GM19043 (cell line): ENCODE data around the gene PREP.
"Not testable (repeated sequence)": the region's sequence is repeated elsewhere in the genome, so short reads cannot be mapped to it uniquely, and the experiment has no call there.

Experiments
- ATAC-seq: cut with Tn5 transposase; IDR thresholded peaks from one replicate; pipeline ENCODE4 v1.9.1; 2021; ENCODE audit warnings: low read depth; ENCODE audit not compliant: unreplicated experiment

Gene PREP

GRCh38 chr6:105348897-105349296 lies 54.0 kb downstream of the PREP start:
- no peak for ATAC-seq

DNA sequence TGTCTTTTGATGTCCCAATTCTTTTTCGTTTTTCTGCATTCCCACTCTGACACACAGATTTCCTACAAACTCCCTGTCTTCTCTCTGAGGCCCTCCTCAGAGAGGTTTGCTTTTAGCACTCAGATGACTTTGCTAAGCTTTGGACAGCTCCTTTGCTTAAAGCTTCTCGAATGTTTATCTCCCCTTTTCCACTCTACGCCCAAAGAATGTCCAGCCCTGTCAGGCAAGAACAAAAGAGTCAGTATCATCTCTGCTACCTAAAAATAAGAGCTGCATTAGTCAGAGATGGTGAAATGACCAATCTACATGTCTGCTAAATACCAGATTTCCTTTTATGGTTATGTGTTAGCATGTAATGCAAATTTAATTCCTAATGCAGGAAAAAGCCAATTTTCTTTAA lies 56.8 kb downstream of the PREP start:
- no peak for ATAC-seq

DNA sequence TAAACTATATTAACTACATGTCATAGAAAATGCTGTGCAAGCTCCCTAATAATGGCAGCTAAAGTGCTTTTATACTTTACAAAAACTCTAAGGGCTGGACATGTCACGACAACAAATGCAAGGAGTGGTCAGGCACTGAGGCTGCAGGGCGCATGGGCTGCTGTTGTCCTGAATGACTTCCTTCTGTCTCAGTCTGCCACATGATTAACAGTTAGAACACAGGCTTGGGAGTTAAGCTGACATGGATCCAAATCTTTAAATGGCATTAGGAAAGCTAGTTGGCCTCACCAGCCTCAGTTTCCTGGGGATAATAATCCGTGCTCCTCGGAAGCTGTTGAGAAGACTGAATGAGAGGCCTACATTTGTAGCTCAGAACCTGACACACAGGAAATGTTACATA lies 57.4 kb downstream of the PREP start:
- no peak for ATAC-seq

GRCh38 chr6:105344881-105345370 lies 58.0 kb downstream of the PREP start:
- no peak for ATAC-seq

GRCh38 chr6:105338350-105338983 lies 64.4 kb downstream of the PREP start:
- not testable (repeated sequence) for ATAC-seq

- ATAC-seq = no peak
These were observed 65.9 kb downstream of the PREP start for GRCh38 chr6:105336986-105337385.

DNA sequence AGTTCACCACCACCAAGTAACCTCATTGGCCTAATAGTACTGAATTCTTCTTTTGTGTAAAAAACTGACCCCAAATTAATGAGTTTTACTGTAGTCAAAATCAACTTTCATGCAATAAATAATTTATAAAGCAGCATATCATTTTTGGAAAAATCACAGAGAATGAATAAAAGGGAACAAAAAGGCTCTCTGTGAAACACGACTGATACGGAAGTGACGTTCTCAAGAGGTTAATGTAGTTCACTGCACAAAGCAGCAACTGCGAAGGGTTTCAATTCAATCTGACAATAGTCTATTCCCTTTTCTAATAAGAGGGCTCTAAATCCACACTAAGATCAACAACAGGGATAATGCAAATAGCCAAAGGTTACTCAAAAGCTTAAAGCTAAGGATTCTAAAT lies 70.3 kb downstream of the PREP start:
- ATAC-seq = no peak

GRCh38 chr6:105331927-105332326 lies 71.0 kb downstream of the PREP start:
- no peak for ATAC-seq

DNA sequence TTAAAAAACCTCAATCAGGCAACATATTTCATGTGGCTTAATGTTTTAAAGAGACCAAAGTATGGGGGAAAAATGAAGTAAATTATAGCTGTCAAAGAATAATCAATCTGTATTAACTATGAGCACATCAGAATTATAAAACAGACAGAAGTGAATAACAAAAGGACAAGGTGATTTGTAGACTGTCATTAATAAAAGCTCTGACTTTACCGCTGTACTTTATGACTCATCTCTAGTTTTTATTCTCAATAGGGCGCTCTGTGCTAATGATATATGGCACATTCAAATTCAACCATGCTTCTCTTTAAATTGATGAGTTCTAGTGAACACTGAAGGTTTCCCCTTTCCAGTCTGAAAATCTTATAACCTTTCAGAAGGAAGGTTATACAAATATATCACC lies 72.0 kb downstream of the PREP start:
- no peak for ATAC-seq

DNA sequence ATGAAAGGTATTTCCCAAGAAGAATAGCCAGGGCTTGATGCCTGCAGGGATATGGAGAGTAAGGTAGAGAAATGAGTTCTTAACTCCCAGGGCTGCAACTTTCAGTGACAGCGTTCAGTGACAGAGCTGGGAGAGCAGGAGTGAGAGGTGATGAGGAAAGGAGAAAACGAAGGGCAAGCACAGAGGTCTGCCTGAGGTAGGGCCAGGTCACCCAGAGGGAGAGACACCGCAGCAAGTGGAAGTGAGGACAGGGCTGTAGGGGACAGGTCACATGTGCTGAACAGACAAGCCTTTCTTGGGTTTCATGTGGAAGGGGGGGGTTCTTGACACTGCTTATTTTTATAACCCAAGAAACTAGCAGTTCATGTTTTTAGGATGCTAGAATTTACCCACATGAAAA lies 72.5 kb downstream of the PREP start:
- ATAC-seq = no peak

GRCh38 chr6:105326833-105327770 lies 75.8 kb downstream of the PREP start:
- no peak for ATAC-seq

DNA sequence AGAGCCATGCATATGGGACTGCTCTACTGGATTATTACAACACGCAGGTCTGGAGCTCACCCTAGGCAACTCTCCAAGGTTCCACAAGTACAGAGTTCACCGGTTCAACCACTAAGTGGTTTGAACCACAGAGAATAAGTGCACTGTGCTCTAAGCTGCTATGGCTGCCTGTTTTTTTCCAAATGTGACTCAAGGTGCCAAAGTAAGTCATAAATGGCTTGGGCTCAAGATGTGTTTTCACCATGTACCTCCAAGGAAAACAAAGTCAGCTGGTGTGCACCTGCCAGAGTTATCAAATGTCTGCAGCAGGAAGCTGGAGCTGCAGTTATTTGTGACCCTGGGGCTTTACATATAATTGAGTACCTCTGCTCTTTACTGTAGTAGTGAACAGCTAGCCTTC lies 76.7 kb downstream of the PREP start:
- ATAC-seq = no peak

GRCh38 chr6:105324386-105324950 lies 78.4 kb downstream of the PREP start:
- no peak for ATAC-seq

DNA sequence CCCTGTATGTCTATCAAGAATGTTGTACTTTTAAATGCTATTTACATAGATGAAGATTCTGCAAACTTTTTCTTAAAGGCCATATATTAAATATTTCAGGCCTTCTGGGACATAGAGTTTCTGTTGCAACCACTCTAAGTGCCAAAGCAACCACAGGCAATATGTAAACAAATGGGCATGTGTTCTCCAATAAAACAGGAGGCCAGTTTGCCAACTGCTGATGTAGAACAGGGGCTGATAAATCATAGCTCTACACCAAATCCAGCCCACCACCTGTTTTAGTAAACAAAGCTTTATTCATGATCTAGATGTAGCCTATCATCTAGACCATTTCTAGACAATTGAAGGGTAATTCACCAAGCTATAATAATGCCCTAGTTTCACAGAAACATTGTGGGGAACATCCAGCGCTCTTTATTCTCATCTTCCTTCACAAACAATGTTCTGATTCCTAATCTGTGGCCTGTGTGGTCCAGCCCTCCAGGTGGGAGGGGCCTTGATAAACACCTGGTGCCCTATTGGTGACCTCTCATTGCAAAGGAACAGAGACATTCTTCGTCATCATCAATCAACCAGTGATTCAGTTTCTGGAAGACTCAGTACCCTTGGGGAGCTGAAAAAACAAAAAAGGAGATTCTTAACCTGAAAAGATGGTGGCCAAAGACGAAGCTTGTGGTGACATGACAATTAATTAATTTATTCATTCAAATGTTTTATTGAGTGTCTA lies 80.2 kb downstream of the PREP start:
- no peak for ATAC-seq

DNA sequence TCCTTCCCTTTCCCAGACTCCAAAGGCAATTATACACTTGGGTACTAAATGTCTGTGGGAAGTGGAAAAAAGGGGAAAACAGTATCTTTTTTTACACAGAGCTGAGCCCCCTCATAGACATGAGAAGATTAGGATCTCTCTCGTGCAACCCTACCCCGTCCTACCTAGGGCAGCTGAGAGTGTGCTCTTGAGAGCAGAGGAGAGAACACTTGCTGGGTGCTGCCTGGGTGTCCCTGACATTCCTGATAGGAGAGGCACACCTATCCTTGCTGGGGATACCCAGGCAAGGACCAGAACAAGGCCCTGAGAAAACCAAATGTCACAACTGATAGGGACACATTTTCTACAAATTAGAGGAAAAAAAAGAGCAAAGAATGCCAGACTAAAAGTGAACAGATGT lies 81.2 kb downstream of the PREP start:
- ATAC-seq = no peak

DNA sequence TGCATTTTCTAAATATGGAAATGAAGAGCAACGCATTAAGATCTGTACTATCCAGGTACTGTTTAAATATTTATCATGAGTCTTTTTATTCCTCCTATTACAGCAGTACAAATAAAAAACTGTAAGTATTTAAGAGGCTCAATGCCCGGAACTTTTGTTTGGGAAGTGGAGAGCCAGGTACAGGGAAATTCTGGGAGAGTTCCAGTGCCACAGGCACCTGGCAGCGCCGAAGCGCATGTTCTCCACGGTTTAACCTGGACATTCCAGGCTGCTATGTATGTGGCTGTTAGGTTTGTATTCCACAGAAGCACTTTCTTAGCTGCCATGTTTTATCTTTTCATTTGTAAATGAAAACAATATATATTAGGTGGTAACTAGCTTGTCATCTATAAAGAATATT lies 81.7 kb downstream of the PREP start:
- no peak for ATAC-seq

DNA sequence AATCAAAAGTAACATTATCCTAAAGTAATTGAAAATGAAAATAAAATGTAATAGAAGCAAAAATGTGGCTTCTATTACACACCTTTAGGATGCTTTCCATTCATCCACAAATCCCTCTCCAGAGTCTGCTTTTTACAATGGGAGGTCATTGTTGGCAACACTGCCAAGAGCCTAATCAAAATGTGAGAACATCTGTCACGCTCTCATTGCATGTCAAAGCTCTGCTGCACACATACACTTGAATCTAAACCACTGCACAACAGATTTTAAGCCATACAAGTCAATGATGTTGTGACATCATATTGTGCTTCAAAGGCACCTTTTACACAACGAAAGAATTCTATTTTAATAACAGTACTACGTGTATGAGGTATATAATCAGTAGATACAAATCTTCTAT lies 82.1 kb downstream of the PREP start:
- ATAC-seq = no peak

GRCh38 chr6:105320271-105320670 lies 82.6 kb downstream of the PREP start:
- no peak for ATAC-seq

GRCh38 chr6:105319331-105319730 lies 83.6 kb downstream of the PREP start:
- ATAC-seq = no peak

DNA sequence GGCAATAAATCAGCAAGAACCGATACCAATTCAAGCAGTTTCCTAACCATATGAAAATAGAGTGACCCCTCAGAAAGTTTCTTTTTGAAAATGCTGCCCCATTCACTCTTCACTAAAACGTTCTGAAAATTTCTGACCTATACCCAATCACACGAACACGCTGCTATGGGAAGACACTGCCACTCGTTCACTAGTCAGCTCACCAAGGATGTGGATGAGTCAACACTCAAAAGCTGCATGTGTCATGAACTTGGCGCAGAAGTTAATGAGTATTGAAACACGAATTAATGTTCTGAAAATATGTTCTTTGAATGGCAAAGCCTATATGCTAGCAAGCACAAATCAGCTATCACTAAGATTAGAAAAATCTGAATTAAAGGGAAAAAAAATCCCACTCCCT lies 84.2 kb downstream of the PREP start:
- no peak for ATAC-seq
